GM23248 (cell line): ENCODE data around the gene DCAF12.

Source experiments
- EZH2 ChIP-seq: fragments of 200-600 bp; sonication (generic); IDR thresholded peaks from 2 replicates; pipeline ENCODE4 v1.6.1; 2018; ENCODE audit warnings: antibody characterized with exemption, mild to moderate bottlenecking; ENCODE audit not compliant: insufficient read depth, poor library complexity, severe bottlenecking
- EZH2phosphoT487 ChIP-seq: fragments of 200-600 bp; sonication (generic); IDR thresholded peaks from 2 replicates; pipeline ENCODE4 v1.6.1; 2018; ENCODE audit warnings: antibody characterized with exemption, moderate library complexity, mild to moderate bottlenecking, low read depth; ENCODE audit not compliant: insufficient read depth

- no peak for TF ChIP-seq EZH2
- TF ChIP-seq EZH2phosphoT487, result no peak
Measured at GRCh38 chr9:34087370-34087769, 39.1 kb downstream of the DCAF12 start.
